Esophagus muscularis mucosa (tissue), 4 donors: ENCODE results near the gene HIP1R.

Experiments used
- EP300 ChIP-seq: sonication (generic); formaldehyde crosslinking; IDR thresholded peaks from one replicate; pipeline ENCODE4 v1.6.1; 2017; ENCODE audit warnings: antibody characterized with exemption
- POLR2A ChIP-seq: fragments of 450-650 bp; IDR thresholded peaks from one replicate; pipeline ENCODE4 v1.6.1; 2017; ENCODE audit warnings: antibody characterized with exemption, moderate library complexity, mild to moderate bottlenecking, low read depth
- POLR2AphosphoS5 ChIP-seq, 2 donors: sonication (generic); formaldehyde crosslinking; IDR thresholded peaks; one replicate each; pipeline ENCODE4 v1.6.1; 2017; ENCODE audit warnings: antibody characterized with exemption in 2 of 2
- TF ChIP-seq, protein P1 (sequence below), 3 experiments: fragments of 200-600 bp in 2 of 3; fragments of 450-650 bp in 1 of 3; sonication (generic) in 2 of 3; IDR thresholded peaks; one replicate each; pipeline ENCODE4 v1.5.1; 2017 to 2019; ENCODE audit warnings: antibody characterized with exemption in 3 of 3, mild to moderate bottlenecking in 2 of 3, moderate library complexity in 1 of 3

DNA sequence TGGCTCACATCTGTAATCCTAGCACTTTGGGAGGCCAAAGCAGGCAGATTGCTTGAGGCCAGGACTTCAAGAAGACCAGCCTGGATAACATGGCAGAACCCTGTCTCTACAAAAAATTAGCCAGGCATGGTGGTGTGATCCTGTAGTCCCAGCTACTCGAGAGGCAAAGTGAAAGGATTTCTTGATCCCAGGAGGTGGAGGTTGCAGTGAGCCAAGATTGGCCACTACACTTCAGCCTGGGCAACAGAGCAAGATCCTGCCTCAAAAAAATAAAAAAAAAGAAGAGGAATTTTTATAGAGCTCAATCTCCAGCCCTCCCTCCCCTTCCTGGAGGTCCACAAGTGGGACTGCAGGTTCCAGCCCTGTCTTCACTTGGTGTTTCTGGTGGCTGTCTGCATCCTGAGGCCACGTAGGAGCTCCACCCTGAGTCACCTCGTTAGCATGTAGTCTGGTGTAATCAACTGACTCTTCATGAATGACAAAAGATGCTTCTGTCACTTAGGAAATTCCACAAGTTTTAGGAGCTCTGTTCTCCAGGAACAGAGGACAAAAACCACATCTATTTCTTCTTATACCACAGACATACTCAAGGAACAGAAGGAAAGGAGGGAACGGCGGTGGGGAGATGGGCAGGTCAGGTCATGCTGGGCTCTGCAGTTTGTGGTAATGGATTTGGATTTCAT is 44.7 kb upstream of the HIP1R start:
- TF ChIP-seq, protein P1, sequence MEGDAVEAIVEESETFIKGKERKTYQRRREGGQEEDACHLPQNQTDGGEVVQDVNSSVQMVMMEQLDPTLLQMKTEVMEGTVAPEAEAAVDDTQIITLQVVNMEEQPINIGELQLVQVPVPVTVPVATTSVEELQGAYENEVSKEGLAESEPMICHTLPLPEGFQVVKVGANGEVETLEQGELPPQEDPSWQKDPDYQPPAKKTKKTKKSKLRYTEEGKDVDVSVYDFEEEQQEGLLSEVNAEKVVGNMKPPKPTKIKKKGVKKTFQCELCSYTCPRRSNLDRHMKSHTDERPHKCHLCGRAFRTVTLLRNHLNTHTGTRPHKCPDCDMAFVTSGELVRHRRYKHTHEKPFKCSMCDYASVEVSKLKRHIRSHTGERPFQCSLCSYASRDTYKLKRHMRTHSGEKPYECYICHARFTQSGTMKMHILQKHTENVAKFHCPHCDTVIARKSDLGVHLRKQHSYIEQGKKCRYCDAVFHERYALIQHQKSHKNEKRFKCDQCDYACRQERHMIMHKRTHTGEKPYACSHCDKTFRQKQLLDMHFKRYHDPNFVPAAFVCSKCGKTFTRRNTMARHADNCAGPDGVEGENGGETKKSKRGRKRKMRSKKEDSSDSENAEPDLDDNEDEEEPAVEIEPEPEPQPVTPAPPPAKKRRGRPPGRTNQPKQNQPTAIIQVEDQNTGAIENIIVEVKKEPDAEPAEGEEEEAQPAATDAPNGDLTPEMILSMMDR (IDR thresholded peaks at IDR 0.05), result no peak
- no peak for TF ChIP-seq EP300
- TF ChIP-seq POLR2AphosphoS5 (IDR thresholded peaks at IDR 0.05), result no peak
- TF ChIP-seq POLR2A, result no peak
